SK-N-MC (cell line): ENCODE data around the gene VSNL1.

Experiments
- EZH2 ChIP-seq: fragments of 200-600 bp; sonication (generic); IDR thresholded peaks from one replicate; pipeline ENCODE4 v1.6.1; 2017; ENCODE audit warnings: antibody characterized with exemption
- FOXP2 ChIP-seq: optimal IDR thresholded peaks from 2 replicates; pipeline ENCODE3; 2011; ENCODE audit warnings: mild to moderate bottlenecking, moderate library complexity; ENCODE audit not compliant: insufficient read depth; ENCODE audit errors: extremely low read length, control extremely low read depth
- POLR2AphosphoS5 ChIP-seq: IDR thresholded peaks from 2 replicates; pipeline ENCODE4 v1.6.1; 2012; ENCODE audit warnings: mild to moderate bottlenecking, low read depth, low read length, borderline replicate concordance

- TF ChIP-seq EZH2 (no peak), FOXP2 (no peak), POLR2AphosphoS5 (no peak)
Observed at GRCh38 chr2:17583166-17583565, 42.7 kb downstream of the VSNL1 start.
